HG03442 (cell line): ENCODE measurements around the gene AGBL1.
"Not testable (repeated sequence)": the region's sequence is repeated elsewhere in the genome, so short reads cannot be mapped to it uniquely, and the experiment has no call there.

ENCODE experiments used
- ATAC-seq: cut with Tn5 transposase; IDR thresholded peaks from one replicate; pipeline ENCODE4 v1.9.1; 2021; ENCODE audit warnings: mild to moderate bottlenecking, moderate library complexity; ENCODE audit not compliant: unreplicated experiment

AGBL1 gene

GRCh38 chr15:86392874-86393273 is 313.2 kb downstream of the AGBL1 start:
- ATAC-seq, result no peak

GRCh38 chr15:86394866-86395265 is 315.2 kb downstream of the AGBL1 start:
- ATAC-seq, result no peak

DNA sequence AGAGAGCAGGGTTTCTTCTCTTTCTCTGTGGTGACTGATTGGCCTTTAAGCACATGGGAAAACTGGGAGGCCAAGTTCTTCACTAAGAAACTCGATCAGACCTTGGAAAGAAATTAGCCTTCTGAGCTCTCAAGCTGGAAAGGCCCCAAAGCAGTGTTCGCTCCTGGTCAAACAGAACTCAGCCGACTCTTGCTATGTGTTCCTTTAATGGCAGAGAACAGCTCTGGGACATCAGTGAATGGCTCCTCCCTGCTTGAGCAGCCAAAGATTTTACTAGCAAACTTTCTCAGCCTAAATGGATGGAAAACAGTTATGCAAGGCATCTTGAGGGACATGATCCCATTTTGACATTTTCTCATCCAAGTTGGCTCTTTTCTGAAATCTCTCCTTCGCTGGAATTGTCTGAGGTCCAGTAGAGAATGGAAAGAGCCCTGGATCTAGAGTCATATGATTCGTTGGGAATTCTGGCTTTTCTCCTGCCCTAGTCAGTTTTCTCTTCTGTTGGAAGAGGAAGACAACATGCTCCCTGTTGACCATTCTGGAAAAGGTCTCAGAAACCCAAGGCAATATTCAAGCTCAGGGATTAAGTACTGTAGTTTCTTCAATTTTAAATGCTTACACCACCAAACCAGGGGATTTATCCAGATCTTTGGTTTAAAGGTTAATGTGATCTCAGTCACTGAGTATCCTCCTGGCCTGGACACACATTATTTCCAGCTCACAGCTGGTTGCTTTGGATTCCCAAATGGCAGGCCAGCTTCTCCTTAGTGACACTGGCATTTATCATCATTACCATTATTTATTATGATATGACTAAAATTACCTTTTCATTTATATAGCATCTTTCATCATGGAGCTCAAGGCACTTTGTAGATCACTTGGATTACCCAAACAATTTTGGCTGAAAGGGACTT is 319.6 kb downstream of the AGBL1 start:
- no peak for ATAC-seq

DNA sequence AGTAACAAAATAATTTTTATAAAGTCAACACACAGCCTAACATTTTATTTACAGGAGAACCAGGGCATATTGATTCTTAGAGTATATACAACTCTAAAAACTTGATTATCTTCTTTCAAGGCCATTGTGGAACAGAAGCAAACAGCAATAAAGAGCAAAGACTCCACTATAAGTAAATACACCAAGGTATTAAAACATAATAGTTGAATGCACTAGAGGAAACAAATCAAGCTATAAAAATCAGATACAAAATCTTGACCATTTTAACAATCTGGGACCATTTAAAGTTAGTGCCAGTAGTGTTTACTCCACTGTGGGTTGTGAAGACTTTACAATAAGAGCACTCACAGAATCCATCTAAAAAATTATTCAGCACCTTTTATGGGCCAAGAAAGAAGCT is 323.6 kb downstream of the AGBL1 start:
- no peak for ATAC-seq

DNA sequence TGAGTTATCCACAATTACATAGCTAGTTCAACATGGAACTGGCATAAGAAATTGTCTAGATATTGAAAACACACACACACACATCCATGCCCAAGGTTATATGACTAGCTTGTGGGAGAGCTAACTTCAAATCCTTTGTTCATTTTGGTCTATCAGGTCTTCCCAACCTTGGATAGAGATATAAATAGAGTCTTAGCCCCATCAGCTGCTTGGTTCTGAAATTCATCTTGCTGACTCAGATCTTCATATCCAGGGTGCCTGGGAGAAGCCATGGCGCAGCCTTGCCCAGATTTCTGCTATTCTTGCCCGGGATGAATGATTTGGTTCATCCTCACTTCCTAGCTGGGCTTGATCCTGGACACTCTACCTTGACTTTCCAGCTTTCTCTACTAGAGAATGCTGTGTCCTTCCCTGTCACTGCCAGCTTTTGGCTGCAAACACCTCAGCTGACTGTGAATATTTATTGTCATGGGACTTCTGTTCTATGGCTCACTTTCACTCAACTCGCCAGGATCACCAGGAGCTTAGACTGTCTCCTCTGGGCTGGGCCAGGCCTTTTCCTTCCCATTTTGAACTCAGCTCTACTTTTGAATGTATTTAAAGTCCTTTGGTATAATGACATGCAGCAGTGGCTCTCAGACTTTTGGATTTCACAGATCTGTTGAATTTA is 324.4 kb downstream of the AGBL1 start:
- no peak for ATAC-seq

GRCh38 chr15:86408261-86408660 is 328.6 kb downstream of the AGBL1 start:
- ATAC-seq, result no peak

GRCh38 chr15:86411916-86412315 is 332.2 kb downstream of the AGBL1 start:
- no peak for ATAC-seq

GRCh38 chr15:86413191-86413590 is 333.5 kb downstream of the AGBL1 start:
- ATAC-seq, result no peak

GRCh38 chr15:86425746-86426145 is 346.1 kb downstream of the AGBL1 start:
- ATAC-seq, result no peak

DNA sequence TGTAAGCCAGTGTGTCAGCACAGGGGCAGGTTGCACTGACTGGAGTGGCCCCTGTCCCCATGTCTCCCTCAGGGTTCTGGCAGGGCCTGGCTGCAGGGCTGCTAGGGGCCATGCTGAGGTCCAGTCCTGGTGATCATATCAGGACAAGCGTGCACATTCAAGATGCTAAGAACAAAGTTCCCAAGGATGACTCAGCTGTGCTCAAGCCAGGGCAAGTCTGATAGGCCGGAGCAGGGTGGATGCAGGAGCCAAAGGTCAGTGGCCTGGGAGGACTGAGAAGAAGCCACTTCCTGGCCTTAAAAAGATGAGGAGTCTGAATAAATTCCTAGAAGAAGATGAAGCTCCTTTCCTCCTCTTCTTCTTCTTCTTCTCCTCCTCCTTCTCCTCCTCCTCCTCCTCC is 353.2 kb downstream of the AGBL1 start:
- no peak for ATAC-seq

DNA sequence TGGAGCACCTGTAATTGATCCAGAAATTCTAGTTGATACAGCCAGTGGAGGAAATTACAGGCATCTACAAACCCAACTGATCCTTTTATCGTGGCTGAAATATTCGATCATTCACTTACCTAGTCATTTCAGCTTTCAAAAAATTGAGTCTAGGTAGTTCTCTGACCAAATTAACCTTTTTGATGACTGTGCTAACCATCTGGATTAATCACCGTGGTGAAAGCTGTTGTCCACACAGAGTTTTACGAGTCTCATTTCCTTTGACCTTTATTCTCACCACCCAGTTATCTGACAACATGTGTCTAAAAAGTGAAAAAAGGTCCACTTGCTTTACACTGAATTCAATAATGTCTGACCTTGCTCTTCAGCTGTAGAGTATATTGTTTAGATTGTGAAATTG is 354.3 kb downstream of the AGBL1 start:
- no peak for ATAC-seq

DNA sequence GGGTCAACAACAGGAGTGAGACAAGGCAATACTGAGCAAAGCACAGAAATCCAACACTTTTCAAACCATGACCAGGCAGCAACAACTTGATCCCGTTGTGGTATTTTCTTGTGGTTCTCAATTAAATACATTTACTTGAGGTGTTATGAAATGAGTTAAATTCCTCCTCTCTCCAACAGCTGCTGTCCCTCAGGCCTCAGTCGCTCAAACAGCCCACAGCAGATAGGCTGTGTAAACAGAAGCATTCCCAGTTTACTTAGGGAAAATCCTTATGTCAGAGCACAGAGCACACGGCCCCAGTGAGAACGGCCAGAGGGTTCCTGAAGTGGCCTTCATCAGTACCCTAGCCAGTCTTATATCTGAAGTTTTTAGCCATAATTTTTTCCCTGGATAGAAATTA is 359.9 kb downstream of the AGBL1 start:
- ATAC-seq, result no peak

DNA sequence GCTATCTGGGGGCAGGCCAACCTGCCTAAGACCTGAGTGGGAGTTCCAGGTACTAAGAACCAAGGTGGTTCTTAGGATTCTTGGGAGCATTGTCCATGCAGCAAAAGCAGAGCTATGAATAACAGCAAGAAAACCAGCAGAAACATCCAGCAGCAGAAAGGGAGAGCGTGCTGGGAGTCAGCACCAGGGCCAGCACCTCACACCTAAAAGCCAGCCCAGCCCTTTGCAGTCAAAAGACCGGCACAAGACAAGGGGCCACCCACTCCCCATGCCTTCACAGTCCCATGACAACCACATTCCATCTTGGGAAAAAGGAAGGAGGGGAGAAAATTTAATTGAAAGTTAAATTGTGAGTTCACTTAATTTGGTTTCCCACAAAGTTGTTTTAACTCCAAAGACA is 364.9 kb downstream of the AGBL1 start:
- ATAC-seq, result no peak

- no peak for ATAC-seq
These were observed 366.0 kb downstream of the AGBL1 start for GRCh38 chr15:86445579-86446252.

- no peak for ATAC-seq
These were observed 366.6 kb downstream of the AGBL1 start for GRCh38 chr15:86446253-86446640.

DNA sequence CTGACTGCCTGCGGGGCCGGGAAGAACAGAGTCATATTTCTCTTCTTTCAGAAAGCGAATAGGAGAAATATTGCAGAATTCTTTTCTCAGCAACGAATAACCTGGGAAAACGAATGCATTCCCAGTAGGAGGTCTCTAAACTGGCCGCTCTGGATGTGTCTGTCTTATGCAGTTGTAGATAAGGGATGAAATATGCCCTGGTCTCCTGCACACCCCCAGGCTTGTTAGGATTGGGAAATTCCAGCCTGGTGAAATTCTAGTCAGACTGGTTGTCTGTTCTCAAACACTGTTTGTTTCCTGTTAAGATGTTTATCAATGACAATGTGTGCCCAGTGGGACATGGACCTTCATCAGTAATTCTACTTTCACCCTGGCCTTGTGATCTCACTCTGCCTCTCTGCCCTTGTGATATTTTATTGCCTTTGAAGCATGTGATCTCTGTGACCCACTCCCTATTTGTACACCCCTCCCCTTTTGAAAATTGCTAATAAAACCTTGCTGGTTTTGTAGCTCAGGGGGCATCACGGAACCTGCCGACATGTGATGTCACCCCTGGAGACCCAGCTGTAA is 385.9 kb downstream of the AGBL1 start:
- ATAC-seq, result not testable (repeated sequence)

GRCh38 chr15:86481720-86482119 is 402.0 kb downstream of the AGBL1 start:
- ATAC-seq, result no peak

DNA sequence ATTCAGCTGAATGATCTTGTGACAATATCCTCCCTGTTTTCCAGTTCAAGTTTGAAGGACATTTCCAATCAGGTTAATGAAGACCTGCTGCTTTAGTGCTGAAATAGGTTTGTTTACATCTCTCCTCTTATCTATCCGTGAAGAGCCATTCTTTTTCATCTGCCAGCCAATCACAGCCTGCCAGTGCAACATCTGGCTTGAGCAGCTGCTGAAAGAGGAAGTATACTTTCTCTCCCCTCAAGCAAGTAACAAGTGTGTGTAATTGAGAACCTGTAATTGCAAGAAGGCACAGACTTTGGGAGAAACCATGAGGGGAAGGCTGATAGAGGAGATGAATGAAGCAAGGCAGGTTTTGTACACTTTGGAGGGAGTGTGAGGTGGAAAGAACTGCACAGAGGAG is 404.3 kb downstream of the AGBL1 start:
- no peak for ATAC-seq

DNA sequence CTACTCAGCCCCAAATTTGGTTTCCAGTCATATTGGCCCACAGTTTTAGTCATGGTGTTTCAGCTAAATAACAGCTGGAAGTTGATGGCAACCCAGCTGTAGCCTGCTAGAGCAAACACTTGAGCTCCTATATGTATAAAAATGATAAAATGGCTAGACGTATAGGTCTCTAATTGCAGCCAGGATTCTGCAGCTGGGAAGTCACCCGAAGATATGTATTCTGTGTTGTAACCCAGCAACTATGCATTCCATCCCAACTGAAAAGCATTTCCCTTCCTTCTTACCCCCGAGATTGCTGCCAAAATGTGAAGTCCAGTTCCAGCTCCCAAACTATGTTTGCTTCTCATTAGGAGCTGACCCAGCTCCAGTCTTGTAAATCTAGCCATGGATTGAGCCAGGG is 408.4 kb downstream of the AGBL1 start:
- ATAC-seq, result no peak

DNA sequence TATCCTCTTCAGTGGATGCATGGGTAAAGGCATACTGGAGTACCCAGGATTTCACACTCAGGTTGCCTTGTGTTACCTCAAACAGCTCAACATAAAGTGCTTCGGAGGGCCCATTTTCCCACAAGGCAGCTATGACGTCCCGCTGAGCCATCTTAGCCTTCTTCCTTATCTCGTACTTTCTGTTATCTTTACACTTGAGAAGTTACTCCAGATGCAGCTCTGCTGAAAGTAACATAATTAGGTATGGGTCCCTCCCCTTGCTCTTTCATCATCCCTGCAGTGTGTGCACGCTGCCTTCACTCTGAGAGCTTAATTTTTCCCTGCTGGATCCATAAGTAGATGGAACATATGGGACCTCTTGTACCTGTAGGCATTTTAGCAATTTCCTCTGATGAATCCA is 410.3 kb downstream of the AGBL1 start:
- no peak for ATAC-seq

DNA sequence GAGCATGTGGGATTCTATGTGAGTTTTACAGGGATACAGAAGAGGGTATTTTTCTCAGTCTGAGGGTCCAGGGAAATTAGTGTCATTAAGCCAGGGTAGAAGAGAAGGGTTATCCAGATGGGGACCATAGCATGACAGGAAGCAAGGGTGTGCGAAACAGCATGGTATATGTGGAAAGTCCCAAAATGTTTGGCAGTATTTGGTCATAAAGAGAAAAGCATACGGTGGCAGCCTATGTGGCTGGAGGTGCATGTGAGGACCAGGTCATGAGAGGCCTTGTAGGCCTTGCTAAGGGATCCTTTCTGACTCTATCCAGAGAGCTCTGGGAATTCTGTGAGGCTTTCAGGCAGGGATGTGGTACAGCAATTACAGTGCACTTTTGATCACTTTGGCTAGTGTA is 411.4 kb downstream of the AGBL1 start:
- ATAC-seq, result no peak
